ENCODE results near the gene TBC1D2B.

- TF ChIP-seq SUZ12 (IDR thresholded peaks at IDR 0.05) (no peak), NFRKB (IDR thresholded peaks at IDR 0.05) (no peak), L3MBTL2 (conservative IDR thresholded peaks at IDR 0.05) (no peak), ELF4 (IDR thresholded peaks at IDR 0.05) (no peak), FOXK2 (IDR thresholded peaks at IDR 0.05) (no peak)
Measured at GRCh38 chr15:78021761-78022160, 55.8 kb downstream of the TBC1D2B start.

Data from HEK293T (cell line).